GM18502 (cell line): ENCODE results near the gene MMAB.

Experiments used
- ATAC-seq: cut with Tn5 transposase; IDR thresholded peaks from one replicate; pipeline ENCODE4 v1.9.1; 2021; ENCODE audit warnings: mild to moderate bottlenecking; ENCODE audit not compliant: unreplicated experiment, poor library complexity

Gene MMAB

DNA sequence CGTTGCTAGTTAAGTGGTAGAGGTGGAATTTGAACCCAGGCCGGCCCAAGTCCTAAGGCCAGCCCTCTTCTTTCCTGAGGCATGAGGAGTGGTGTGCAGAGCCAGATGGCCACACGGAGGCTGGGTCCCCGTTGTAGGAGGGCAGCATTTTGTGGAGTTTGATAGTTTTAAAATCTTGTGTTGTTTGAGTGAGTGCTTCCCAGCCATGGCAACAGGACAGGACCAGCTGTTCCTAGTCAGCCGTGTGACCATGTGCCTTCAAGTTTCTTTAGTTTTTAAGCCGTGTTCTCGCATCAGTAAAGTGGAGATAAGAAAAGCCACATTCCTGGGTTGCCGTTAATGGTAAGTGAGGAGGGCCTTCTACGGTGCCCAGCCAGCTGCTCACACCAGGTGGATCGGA lies 51.5 kb downstream of the MMAB start:
- ATAC-seq: no peak

- no peak for ATAC-seq
Observed at GRCh38 chr12:109519787-109520186, 53.5 kb downstream of the MMAB start.

DNA sequence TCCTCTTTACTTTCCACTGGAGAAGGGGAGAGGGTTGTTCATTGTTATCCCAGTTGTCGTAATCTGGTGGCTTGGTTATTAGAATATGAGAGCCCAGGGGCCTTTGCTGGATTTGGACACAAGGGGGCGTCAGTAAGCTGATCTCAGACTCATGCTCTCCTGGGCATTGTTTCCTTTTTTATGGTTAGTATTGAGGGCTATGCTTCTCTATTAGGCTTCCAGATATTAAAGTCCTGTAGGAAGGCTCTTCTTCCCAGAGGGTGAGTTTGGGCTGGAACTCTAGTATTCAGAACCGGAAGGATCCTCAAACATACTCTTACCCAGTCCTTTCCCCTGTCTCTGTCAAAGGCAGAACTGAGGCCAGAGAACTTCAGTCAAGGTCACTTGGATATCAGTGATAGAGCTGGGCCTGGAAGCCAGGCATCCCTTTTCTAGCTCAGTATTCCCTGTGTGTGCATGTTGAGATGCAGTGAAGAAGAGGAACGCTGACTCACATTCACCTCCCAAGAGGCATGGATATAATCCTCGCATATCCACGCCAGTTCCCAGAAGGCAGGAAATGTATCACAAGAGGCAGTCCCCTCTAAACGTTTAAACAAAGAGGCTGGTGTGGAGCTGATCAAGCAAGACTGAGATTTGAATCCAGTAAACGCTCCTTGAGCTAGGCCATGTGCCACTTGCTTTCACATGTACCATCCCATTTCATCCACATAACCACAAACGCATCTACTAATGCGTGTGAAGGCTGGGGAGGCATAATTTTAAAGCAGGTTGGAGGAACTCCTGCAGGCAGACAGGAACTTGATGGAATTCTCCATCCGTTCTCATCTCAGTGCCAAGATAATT lies 54.3 kb downstream of the MMAB start:
- no peak for ATAC-seq

DNA sequence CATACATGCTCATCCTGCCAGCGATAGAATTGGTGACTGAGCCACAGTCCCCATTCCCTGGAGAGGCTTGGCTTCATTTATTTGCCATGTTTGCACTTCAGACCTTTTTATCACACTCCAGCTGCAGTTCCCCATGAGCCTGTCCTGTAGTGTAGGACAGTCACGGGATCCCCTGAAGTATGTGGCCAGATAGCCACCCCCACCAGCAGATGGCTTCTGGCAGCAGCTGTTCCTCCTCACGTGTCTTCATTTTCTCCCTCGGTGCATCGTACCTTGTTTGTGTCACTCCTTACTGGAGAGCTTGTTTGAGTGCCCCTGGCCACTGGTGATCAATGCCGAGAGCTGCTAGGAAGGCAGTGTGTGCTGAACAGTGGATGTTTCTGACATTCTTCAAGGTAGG lies 55.7 kb downstream of the MMAB start:
- ATAC-seq: no peak

DNA sequence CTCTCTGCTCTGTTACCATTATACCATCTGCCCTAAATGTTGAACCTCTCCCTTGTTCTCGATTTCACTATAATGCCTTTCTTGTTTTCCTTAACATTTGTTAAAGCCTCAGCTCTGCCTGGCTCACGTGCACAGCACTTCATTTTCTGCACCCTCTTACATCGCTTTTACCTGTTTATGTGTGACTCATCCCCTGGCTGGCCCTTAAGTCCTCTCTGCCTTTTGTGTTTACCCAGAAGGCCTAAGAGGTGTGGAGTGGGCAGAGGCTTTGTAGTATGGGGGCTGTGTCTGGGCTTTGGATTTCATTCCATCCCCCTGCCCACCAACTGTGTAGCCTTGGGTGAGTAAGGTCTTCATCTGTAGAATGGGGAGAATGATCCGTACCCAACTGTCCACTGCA lies 59.3 kb downstream of the MMAB start:
- ATAC-seq: no peak

- no peak for ATAC-seq
Observed at GRCh38 chr12:109513051-109513450, 60.3 kb downstream of the MMAB start.

DNA sequence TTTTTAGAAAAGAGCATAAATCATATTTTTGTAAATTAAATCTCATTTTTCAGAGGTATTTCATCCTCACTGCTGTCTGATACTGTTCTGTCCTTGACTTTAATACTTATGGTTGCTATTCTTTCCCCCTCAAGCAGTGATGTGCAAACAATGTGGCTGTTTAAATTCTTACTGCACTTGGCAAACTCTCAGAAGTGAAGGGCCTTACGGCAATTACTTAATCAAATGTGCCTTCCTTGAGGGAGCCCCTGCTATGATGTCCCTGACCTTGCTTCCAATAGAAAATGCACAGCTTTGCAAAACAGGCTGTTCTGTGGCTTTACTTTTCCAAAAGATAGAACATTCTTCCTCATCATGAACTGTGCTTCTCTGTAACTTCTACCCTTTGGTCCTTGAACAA lies 60.7 kb downstream of the MMAB start:
- no peak for ATAC-seq

DNA sequence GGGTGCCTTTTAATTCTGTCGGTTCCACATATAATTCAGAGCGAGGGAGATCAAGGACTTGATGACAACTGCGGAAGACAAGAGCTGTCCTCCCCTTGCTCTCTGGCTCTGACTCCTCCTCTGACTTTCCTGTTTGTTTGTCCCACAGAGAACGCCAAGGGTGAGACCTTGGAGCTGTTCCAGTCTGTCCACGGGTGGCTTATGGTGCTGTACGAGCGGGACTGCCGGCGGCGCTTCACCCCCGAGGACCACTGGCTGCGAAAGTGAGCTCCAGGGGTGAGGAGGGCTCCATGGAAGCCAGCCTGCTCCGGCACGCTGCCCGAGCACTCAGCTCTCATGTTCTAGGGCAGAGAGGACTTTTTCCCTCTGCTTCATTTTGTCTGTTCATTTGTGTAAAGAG lies 63.1 kb downstream of the MMAB start:
- no peak for ATAC-seq

GRCh38 chr12:109504068-109504467 lies 69.2 kb downstream of the MMAB start:
- ATAC-seq: no peak
